Activated CD4-positive, alpha-beta T cell treated with anti-CD3 and anti-CD28 coated beads, Interleukin-2, Interleukin-4, amounts not matched to agents 100 ng/mL and 50 ng/mL, durations not matched to agents 16 hours and 8 hours (primary cell): ENCODE data around the gene EPB41L4A.

Experiments
- DNase-seq: peaks from one replicate; pipeline ENCODE4 v3.0.0-alpha.2; 2020; ENCODE audit warnings: low spot score

EPB41L4A gene

GRCh38 chr5:112154940-112155686, 264.0 kb downstream of the EPB41L4A start:
- peak; percentile 36 for DNase-seq

GRCh38 chr5:112149727-112150126, 269.4 kb downstream of the EPB41L4A start:
- DNase-seq, result no peak

DNA sequence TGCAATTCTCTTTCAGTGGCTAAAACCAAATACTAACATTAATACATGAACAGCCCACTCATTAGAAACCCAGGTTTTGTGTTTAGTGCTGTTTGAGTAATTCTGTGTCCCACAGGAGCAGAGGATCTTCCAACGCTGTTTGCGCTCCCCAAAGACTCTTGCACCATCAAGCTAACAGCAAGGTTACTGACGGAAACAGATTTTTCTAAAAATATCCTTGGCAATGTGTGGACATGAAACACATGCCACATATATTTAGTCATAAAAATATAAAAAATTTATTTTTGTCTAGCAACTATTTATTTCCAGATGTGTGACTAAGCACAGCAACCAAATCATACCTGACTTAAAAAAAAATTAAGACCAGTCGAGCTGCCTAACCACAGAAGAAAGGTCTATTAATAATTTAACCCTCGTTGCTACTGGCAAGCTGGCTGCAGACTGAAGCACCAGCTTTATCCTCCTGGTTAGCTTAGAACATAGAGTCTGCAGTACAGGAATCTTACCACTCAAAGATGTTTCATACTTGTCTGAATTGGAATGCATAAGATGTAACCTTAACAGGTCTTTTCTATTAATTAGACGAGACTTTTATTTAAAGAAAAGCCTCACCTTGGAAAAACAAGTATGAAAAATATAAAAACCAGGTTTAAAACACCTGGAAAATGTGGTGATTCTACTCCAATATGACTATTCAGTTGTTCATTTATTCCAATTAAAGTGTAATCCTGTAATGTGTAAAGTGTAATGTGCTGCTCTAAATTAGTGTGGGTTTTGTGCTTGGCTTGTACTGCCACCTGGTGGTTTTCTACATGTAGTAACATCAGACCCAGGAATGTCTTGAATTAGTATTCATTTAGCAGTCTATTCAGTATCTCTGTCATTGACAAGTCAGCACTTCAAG, 272.5 kb downstream of the EPB41L4A start:
- peak; percentile 68 for DNase-seq

- no peak for DNase-seq
Observed at GRCh38 chr5:112143690-112144089, 275.4 kb downstream of the EPB41L4A start.

DNA sequence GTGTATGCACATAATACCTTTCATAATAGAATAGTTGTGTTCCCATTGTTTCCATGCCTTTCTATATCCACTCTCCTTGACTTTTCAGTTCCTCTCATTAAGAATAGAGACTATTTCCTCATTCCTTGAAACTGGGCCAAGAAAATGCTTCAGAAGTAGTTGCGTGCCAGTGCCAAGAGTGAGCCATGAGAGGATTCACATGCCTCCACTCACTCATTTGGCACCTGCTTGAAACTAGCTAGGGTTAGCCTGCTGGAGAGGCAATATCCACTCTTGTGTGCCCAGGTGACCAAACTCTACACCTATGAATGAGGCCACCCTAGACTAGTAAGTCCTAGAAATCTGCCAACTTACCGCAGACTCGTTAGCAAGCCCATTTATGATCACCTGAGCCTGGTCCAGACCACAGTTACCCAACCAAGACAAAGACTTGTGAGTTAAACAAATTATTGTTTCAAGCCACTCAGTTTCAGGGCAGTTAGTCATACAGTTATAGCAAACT, 276.3 kb downstream of the EPB41L4A start:
- no peak for DNase-seq

GRCh38 chr5:112141582-112141981, 277.5 kb downstream of the EPB41L4A start:
- no peak for DNase-seq

DNA sequence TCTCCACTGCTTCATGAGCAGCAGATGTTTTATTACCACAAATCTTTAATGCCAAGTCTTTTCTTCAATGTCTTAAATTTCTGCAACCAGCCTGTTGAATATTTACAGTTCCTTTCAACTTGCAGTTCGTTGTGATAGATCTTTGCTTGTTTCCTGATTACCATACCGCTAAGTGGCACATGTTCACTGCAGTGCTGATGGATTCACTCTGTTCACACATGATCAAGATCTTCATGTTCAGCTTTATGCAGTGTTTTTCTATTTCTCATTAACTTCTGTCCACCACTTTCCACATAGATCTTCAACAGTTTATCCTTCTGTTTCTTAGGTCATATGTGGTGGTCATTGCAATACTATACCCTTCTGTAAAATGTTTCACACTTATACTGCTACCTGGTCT, 280.6 kb downstream of the EPB41L4A start:
- DNase-seq, result no peak

DNA sequence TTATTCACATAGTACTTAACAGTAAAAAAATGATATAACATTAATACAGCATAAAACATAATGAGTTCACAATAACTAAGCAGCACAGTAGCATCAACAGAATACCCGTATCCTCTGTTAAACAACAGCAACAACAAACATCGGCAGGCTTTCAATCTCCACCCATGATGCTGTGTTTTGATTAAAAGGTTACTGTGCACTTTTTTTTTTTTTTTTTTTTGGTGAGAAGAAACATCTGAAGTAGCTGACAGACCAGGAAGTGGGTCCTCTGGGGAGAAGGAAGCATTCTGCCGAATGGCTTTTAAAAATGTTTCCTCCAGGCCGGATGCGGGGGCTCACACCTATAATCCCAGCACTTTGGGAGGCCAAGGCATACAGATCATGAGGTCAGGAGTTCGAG, 282.3 kb downstream of the EPB41L4A start:
- DNase-seq, result no peak

DNA sequence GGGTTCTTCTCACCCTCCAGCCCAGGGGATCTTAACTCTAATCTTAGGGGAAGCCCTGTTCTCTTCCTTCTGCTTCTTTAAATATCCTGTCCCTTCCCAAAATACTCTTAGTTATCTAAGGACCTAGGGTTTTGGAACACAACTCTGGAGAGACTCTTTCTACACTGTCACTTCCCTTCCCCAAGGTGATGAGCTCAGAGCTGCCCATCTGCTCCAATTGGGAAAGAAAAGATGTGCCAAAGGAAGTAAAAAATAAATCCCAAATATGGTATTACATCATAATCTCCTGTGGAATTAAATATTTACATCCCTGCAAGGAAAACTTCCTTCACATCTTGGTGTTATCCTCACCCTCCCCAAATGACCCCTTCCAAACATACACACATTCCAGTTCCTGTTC, 291.2 kb downstream of the EPB41L4A start:
- no peak for DNase-seq

GRCh38 chr5:112126982-112127381, 292.1 kb downstream of the EPB41L4A start:
- DNase-seq, result no peak

DNA sequence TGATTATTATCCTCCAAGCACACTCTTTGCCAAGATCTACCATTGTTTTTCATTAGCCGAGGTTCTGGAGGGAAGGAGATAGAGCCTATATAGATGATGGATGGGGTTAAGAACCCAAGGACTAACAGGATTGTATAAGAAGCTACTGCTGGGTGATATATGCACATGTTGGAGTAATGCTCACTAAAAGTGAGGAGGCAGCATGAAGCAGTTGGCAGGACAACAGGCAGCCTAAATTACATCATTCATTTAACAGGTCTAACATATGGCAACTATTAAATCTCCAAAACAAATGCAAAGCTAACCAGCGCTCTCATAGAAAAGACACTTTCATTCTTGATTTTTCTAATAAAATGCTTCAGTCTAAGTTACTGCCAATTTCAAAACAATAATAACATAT, 293.2 kb downstream of the EPB41L4A start:
- no peak for DNase-seq

DNA sequence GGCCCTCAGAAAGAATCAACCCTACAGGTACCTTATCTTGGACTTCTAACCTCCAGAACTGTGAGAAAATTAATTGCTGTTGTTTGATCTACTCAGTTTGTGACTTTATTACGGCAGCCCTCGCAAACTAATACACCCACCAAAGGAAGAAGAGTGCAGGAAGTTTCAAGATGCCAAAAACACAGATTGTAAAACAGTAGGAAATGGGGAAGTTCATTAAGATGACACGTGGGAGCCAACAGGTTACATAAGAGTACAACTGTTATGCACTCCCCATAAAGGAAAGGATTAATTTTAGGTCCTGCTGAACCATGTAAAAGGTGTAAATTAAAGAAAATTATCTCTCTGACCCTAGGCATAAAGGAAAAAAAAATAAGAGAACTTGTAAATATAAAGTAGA, 294.3 kb downstream of the EPB41L4A start:
- no peak for DNase-seq

DNA sequence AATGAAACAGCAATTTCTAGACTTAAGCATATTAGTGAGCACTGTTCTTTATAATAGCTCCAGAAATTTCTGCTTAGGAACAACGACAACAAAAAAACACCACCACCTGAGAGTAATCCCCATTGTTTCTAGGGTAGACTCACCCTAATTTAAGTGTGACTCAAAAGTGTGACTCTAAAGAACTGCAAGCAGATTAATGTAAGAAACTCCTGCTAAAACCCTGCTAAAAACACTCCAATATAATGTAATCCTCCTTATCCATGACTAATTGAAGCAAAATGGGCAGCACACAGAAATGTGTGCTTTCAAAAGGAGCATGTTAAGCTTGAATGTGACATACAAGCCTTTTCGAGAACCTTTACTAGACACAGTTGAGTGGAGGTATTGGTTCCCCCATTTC, 296.0 kb downstream of the EPB41L4A start:
- DNase-seq, result no peak

GRCh38 chr5:112122353-112122752, 296.7 kb downstream of the EPB41L4A start:
- DNase-seq, result no peak

GRCh38 chr5:112121258-112121657, 297.8 kb downstream of the EPB41L4A start:
- no peak for DNase-seq

DNA sequence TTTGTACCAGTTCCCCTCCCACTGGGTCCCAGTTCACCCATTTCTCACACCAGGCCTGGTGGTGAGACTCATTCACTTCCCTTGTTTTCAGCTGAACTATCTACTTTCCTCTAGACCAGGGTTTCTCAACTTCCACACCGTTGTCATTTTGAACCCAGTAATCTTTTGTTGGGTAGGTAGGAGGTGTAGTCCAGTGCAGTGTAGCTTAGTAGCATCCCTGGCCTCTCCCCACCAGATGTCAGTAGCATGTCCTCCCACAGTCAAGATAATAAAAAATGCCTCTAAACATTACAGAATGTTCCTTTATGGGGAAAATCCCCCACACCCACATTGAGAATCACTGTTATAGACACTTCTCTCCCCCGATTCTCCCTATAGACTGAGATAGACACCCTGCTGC, 299.1 kb downstream of the EPB41L4A start:
- DNase-seq, result no peak

DNA sequence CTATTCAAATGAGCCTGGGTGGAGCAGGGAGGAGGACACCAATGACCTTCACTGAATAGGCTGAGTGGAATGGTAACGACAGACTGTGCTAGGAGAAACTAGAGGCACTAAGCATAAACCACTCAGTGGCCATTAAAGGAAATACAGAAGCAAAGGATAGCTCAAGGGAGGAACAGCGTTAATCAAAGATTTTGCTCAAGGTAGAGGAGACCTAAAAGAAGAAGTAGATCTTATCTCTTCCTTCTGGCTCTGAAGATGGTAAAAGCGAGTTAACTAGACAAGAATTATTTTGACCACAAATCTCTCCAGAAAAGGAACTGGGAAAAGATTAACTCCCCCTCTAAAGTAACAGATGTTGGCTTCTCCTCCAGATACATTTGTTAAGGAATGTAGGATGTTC, 299.6 kb downstream of the EPB41L4A start:
- DNase-seq, result no peak

DNA sequence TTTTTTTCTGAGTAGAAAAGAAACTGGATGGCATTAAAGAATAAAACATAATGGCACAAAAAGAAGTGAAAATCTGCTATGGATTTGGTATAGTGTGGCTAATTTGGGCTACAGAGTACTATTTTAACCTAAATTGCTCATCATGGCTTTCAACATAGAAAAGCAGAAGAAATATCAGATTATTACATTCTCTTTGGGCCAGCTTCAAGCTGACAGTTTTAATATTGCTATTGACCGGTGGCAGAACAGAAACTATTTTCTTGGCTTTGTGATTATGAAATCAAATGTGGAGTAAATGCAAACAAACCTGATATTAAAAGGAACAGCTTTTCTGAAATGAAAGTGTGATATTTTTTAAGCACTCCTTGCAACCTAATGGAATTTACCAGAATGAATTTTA, 301.5 kb downstream of the EPB41L4A start:
- DNase-seq, result no peak

GRCh38 chr5:112116371-112116770, 302.7 kb downstream of the EPB41L4A start:
- DNase-seq, result no peak

GRCh38 chr5:112113565-112113964, 305.5 kb downstream of the EPB41L4A start:
- no peak for DNase-seq
